Measurements from ENCODE around the gene KIF22.

GRCh38 chr16:29802416-29802935 is 11.9 kb downstream of the KIF22 start:
- no peak for TF ChIP-seq CTCF (IDR thresholded peaks at IDR 0.05)
- TF ChIP-seq POLR2A (IDR thresholded peaks at IDR 0.05) = no peak
